KMS-11 (cell line): ENCODE results near the gene FARS2.

Experiments
- H2AFZ ChIP-seq: fragments of 200-600 bp; sonication (generic); 2 replicates; pipeline ENCODE4 v1.6.1; 2016; ENCODE audit warnings: antibody characterized with exemption, mixed run types, low read depth
- H3K27ac ChIP-seq: fragments of 200-600 bp; sonication (generic); 2 replicates; pipeline ENCODE4 v1.6.1; 2016; ENCODE audit warnings: mild to moderate bottlenecking, mixed run types
- H3K27me3 ChIP-seq: fragments of 200-600 bp; sonication (generic); 2 replicates; pipeline ENCODE4 v1.6.1; 2017; ENCODE audit warnings: mild to moderate bottlenecking, low read depth, mixed run types, moderate library complexity; ENCODE audit not compliant: insufficient read depth
- H3K36me3 ChIP-seq: fragments of 200-600 bp; sonication (generic); 2 replicates; pipeline ENCODE4 v1.6.1; 2017; ENCODE audit warnings: mild to moderate bottlenecking, mixed run types; ENCODE audit not compliant: insufficient read depth
- H3K4me1 ChIP-seq: fragments of 200-600 bp; sonication (generic); 2 replicates; pipeline ENCODE4 v1.6.1; 2016; ENCODE audit warnings: mild to moderate bottlenecking, low read depth, mixed run types; ENCODE audit not compliant: poor library complexity, severe bottlenecking
- H3K4me2 ChIP-seq: fragments of 200-600 bp; sonication (generic); 2 replicates; pipeline ENCODE4 v1.7.0; 2016; ENCODE audit warnings: mild to moderate bottlenecking, mixed run types
- H3K4me3 ChIP-seq: fragments of 200-600 bp; sonication (generic); IDR thresholded peaks from 2 replicates; pipeline ENCODE4 v1.6.1; 2017; ENCODE audit warnings: low read depth, low read length, mixed read lengths; ENCODE audit not compliant: insufficient read depth
- H3K79me2 ChIP-seq: fragments of 200-600 bp; sonication (generic); 2 replicates; pipeline ENCODE4 v1.6.1; 2016; ENCODE audit warnings: low read depth, mixed run types; ENCODE audit not compliant: insufficient read depth
- H3K9ac ChIP-seq: fragments of 200-600 bp; sonication (generic); 2 replicates; pipeline ENCODE4 v1.6.1; 2016; ENCODE audit warnings: mild to moderate bottlenecking, mixed run types
- H4K20me1 ChIP-seq: fragments of 200-600 bp; sonication (generic); 2 replicates; pipeline ENCODE4 v1.6.1; 2016; ENCODE audit warnings: mild to moderate bottlenecking, mixed run types; ENCODE audit not compliant: insufficient read depth
- CTCF ChIP-seq: fragments of 200-600 bp; sonication (generic); conservative IDR thresholded peaks from 2 replicates; pipeline ENCODE4 v1.6.1; 2017; ENCODE audit warnings: low read depth, mild to moderate bottlenecking, antibody characterized with exemption, low read length, moderate library complexity, mixed read lengths

The FARS2 gene

DNA sequence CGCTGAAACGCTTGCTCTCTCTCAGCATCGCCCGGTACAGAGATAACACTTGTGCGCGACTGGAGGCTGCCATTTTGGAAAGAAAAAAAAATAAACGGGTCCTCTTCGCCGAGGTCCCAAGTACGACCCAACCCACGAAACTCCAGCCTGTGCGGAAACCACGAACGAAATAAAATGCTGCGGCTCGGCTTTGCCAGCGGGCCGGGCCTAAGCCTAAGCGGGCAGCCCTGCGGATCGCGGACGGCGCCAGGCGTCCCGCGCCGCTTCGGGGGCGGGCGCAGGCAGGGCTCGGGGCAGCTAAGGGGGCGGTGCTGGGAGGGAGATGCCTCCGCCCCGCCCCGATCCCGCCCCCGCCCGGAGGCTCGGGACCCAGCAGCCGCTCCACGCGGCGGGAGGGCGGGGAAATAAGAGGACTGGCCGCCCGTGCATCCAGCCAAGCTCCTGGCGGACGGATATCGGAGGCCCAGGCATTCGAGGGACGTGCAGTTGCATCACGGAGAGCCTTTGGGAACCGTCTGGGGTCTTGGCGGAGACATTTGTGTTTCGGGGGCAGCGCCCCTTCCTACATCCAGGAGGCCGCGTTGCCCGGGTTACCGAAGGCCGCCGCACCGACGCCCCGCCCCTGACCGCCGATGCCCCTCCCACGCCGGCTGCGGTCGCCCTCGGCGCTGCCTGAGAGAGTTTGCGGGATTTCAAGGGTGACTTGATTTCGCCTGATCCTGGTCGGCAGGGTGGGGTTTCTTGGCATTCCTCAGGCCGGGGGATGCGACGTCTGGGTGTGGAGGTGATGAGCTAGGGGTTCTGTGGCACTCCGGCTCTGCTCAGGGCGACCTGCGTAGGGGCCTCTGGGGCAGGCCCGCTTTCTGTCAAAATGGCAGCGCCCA lies at the start of gene FARS2, which contains the start of gene LYRM4:
FARS2 (plus strand) TSS at position 853 of the 884 bp plus-strand sequence.
LYRM4 (minus strand) TSS at position 290 of the 884 bp plus-strand sequence; CDS start at position 73, 217 bp downstream.
- Histone ChIP-seq H3K36me3 (no peaks in the 10 kb centered on the region), H3K27me3 (no peaks in the 10 kb centered on the region), H4K20me1 (no peaks in the 10 kb centered on the region), H3K4me2 (peak within 1 kb of the TSS; percentile 91), H3K9ac (peak within 1 kb of the TSS; percentile 98), H3K79me2 (peaks cover 64% of the 10 kb centered on the region), H3K4me1 (peaks cover 18% of the 10 kb centered on the region), H2AFZ (peak within 1 kb of the TSS; percentile 73), H3K4me3 (no peak within 1 kb of the TSS), H3K27ac (peak within 1 kb of the TSS; percentile 93)
- TF ChIP-seq CTCF = no peak; the same call in 1 of the 2 replicates

DNA sequence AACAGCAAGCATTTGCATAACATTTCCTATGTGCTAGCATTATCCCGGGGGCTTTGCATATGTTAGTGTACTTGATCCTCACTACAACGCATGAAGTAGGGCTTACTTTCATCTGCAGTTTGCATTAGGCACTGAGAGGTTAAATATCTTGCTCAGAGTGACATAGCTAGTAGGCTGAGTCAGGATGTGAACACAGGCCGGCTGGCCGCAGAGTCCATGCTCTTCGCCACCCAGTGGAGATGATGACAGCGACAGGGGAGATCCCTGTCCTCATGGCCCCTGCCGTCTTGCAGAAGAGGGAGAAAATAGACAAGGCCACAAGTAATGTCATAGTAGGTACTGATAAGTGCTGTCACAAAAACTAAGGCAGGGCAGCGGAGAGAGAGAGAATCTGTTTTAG lies 47.5 kb upstream of the FARS2 start:
- Histone ChIP-seq H3K4me3 (no peak overlapping the region), H3K36me3 (no peaks in the 10 kb centered on the region), H4K20me1 (no peaks in the 10 kb centered on the region), H3K4me1 (no peaks in the 10 kb centered on the region), H3K27ac (no peak overlapping the region), H3K27me3 (no peaks in the 10 kb centered on the region), H2AFZ (no peak overlapping the region), H3K79me2 (no peaks in the 10 kb centered on the region), H3K9ac (no peak overlapping the region), H3K4me2 (no peak overlapping the region)
- TF ChIP-seq CTCF = no peak

GRCh38 chr6:5214570-5215052 lies 46.7 kb upstream of the FARS2 start:
- 0 out of 2 replicates have a peak, but pooled peaks have one; percentile 25 for TF ChIP-seq CTCF
- H4K20me1 ChIP-seq = no peaks in the 10 kb centered on the region
- H3K36me3 ChIP-seq = no peaks in the 10 kb centered on the region
- H2AFZ ChIP-seq = no peak overlapping the region
- H3K4me3 ChIP-seq = no peak overlapping the region
- H3K79me2 ChIP-seq = no peaks in the 10 kb centered on the region
- no peak overlapping the region for H3K4me2 ChIP-seq
- no peak overlapping the region for H3K27ac ChIP-seq
- no peak overlapping the region for H3K9ac ChIP-seq
- no peaks in the 10 kb centered on the region for H3K27me3 ChIP-seq
- H3K4me1 ChIP-seq = no peaks in the 10 kb centered on the region

- Histone ChIP-seq H3K9ac (no peak overlapping the region), H3K4me3 (no peak overlapping the region), H3K4me1 (no peaks in the 10 kb centered on the region), H3K27ac (no peak overlapping the region), H3K79me2 (no peaks in the 10 kb centered on the region), H3K4me2 (no peak overlapping the region), H2AFZ (no peak overlapping the region), H4K20me1 (no peaks in the 10 kb centered on the region), H3K36me3 (no peaks in the 10 kb centered on the region), H3K27me3 (no peaks in the 10 kb centered on the region)
- TF ChIP-seq CTCF = no peak
These were observed 46.2 kb upstream of the FARS2 start for GRCh38 chr6:5215159-5215558.
